Measurements from ENCODE around the gene CC2D1B. TPM values are rescaled to one million over a fixed set of nuclear protein-coding genes. Genes with fewer than 3 reads are reported as not detected.

CC2D1B gene
- total and polyA plus RNA-seq, 2 of the 4 experiments (the other 2 are of a cell fraction), result 16.9 to 17.2 TPM

DNA sequence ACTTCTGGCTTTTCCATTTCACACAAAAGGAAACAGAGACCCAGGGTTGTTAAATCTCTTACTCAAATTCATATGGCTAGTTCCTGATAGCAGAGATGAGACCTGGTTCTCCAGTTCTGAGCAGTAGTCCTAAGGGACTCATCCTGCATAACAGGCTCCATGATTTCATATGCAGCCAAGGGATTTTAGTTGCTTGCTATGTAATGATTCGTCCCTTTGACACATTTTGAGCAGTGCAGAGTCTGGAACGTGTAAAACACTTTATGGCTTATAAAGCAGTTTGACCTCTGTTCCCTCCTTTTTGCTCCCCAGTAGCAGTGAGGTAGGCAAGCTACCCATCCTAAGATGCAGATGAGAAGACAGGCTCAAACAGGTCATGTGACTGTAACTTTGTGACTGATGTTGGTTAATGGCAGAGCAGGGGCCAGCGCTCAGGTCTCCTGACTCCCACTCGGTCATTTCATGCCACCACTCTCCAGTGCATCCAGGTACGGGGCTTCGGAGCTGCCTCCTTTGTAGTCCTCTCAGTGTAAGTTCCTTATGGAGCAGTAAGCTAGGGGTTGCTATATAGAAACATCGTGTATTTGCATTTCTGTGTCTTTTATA lies 24.2 kb downstream of the CC2D1B start:
- in situ Hi-C loops (cut with MboI; ENCODE audit: low sequenced_read_pairs), result no loop called here
- Histone ChIP-seq H4K91ac (ENCODE audit: insufficient read depth, low read depth, low read length) (no peak overlapping the region), H2BK20ac (ENCODE audit: low read depth, low read length) (no peak overlapping the region), H3K4me2 (ENCODE audit: low read depth, low read length) (no peak overlapping the region), H3K27me3 (ENCODE audit: control insufficient read depth, insufficient read depth, low read length) (no peaks in the 10 kb centered on the region), H2AK9ac (replicated peaks; ENCODE audit: low read depth, low read length, poor library complexity) (no peak overlapping the region), H3K9ac (ENCODE audit: low read depth, low read length) (no peak overlapping the region), H3K27ac (ENCODE audit: insufficient read depth, low read length) (no peak overlapping the region), H3K9me3 (ENCODE audit: control insufficient read depth, insufficient read depth, low read length) (no peaks in the 10 kb centered on the region), H3K4me1 (ENCODE audit: control insufficient read depth, insufficient read depth, low read length) (no peaks in the 10 kb centered on the region), H3K79me1 (ENCODE audit: low read depth in 1 of 2, low read length in 2 of 2) (no peaks in the 10 kb centered on the region), H3K14ac (replicated peaks; ENCODE audit: low read depth, low read length) (no peak overlapping the region), H4K5ac (ENCODE audit: low read depth, low read length) (no peak overlapping the region), H2AK5ac (ENCODE audit: low read depth, low read length) (no peak overlapping the region), H2BK120ac (ENCODE audit: low read depth, low read length) (no peak overlapping the region), H3K18ac (ENCODE audit: low read depth, low read length) (no peak overlapping the region), H3K56ac (ENCODE audit: extremely low read depth, insufficient read depth, low read length) (no peak overlapping the region), H3K36me3 (ENCODE audit: control insufficient read depth, insufficient read depth, low read length) (peaks cover 7% of the 10 kb centered on the region), H2BK5ac (ENCODE audit: low read depth, low read length, poor library complexity, severe bottlenecking) (no peak overlapping the region), H3K23ac (ENCODE audit: low read depth, low read length) (no peak overlapping the region), H3K4ac (ENCODE audit: low read depth, low read length) (no peak overlapping the region), H4K8ac (ENCODE audit: low read depth in 2 of 2, low read length in 2 of 2) (no peak overlapping the region), H3K4me3 (ENCODE audit: insufficient read depth, low read depth, low read length) (no peak overlapping the region), H2BK15ac (ENCODE audit: low read depth, low read length) (no peak overlapping the region), H4K20me1 (ENCODE audit: insufficient read depth, low read length) (no peaks in the 10 kb centered on the region), H2AFZ (replicated peaks; ENCODE audit: low read length, poor library complexity) (no peak overlapping the region), H3K9me1 (ENCODE audit: insufficient read depth, low read length) (peaks cover 7% of the 10 kb centered on the region; the same call in 1 of the 2 replicates)
- DNase-seq, result no peak
- CTCF ChIA-PET, result no interaction called here
- 100% methylated on average over 1 of the region's 7 CpGs; no CpG with 5 or more reads in 1 of the 2 experiments for WGBS, 2 experiments (ENCODE audit: extremely low coverage in 2 of 2, insufficient read length in 1 of 2)
- intact Hi-C loops (cut with micrococcal nuclease), result no loop called here
- TF ChIP-seq CHD1 (IDR thresholded peaks at IDR 0.05; ENCODE audit: low read depth, low read length) (no peak), MAFK (IDR thresholded peaks at IDR 0.05; ENCODE audit: low read depth, low read length) (no peak), MXI1 (IDR thresholded peaks at IDR 0.05; ENCODE audit: borderline replicate concordance, low read depth, low read length) (no peak), SMC3 (IDR thresholded peaks at IDR 0.05; ENCODE audit: low read depth, low read length) (no peak), RAD21 (IDR thresholded peaks at IDR 0.05; ENCODE audit: low read length) (no peak), FOS (IDR thresholded peaks at IDR 0.05; ENCODE audit: low read depth, low read length) (no peak), CEBPB (IDR thresholded peaks at IDR 0.05; ENCODE audit: low read depth, low read length) (no peak), POLR2A (IDR thresholded peaks at IDR 0.05; ENCODE audit: low read depth, low read length) (no peak), RFX5 (IDR thresholded peaks at IDR 0.05; ENCODE audit: low read depth, low read length) (no peak), BHLHE40 (IDR thresholded peaks at IDR 0.05; ENCODE audit: low read depth, low read length) (no peak), NFE2L2 (IDR thresholded peaks at IDR 0.05; ENCODE audit: low read depth, low read length) (no peak), MAZ (IDR thresholded peaks at IDR 0.05; ENCODE audit: borderline replicate concordance, low read depth, low read length) (no peak), RCOR1 (IDR thresholded peaks at IDR 0.05; ENCODE audit: insufficient replicate concordance, low read length) (no peak)
- TF ChIP-seq, protein P1, sequence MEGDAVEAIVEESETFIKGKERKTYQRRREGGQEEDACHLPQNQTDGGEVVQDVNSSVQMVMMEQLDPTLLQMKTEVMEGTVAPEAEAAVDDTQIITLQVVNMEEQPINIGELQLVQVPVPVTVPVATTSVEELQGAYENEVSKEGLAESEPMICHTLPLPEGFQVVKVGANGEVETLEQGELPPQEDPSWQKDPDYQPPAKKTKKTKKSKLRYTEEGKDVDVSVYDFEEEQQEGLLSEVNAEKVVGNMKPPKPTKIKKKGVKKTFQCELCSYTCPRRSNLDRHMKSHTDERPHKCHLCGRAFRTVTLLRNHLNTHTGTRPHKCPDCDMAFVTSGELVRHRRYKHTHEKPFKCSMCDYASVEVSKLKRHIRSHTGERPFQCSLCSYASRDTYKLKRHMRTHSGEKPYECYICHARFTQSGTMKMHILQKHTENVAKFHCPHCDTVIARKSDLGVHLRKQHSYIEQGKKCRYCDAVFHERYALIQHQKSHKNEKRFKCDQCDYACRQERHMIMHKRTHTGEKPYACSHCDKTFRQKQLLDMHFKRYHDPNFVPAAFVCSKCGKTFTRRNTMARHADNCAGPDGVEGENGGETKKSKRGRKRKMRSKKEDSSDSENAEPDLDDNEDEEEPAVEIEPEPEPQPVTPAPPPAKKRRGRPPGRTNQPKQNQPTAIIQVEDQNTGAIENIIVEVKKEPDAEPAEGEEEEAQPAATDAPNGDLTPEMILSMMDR (conservative IDR thresholded peaks at IDR 0.05; ENCODE audit: low read depth, low read length), result no peak
- TF ChIP-seq, protein P2, sequence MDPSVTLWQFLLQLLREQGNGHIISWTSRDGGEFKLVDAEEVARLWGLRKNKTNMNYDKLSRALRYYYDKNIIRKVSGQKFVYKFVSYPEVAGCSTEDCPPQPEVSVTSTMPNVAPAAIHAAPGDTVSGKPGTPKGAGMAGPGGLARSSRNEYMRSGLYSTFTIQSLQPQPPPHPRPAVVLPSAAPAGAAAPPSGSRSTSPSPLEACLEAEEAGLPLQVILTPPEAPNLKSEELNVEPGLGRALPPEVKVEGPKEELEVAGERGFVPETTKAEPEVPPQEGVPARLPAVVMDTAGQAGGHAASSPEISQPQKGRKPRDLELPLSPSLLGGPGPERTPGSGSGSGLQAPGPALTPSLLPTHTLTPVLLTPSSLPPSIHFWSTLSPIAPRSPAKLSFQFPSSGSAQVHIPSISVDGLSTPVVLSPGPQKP (IDR thresholded peaks at IDR 0.05; ENCODE audit: borderline replicate concordance, low read depth, low read length), result no peak
- TF ChIP-seq, protein P3, sequence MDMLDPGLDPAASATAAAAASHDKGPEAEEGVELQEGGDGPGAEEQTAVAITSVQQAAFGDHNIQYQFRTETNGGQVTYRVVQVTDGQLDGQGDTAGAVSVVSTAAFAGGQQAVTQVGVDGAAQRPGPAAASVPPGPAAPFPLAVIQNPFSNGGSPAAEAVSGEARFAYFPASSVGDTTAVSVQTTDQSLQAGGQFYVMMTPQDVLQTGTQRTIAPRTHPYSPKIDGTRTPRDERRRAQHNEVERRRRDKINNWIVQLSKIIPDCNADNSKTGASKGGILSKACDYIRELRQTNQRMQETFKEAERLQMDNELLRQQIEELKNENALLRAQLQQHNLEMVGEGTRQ (IDR thresholded peaks at IDR 0.05; ENCODE audit: low read depth, low read length), result no peak
- BruUV-seq (replicated peaks), result no TSS peak
- POLR2A ChIA-PET (ENCODE audit: unreplicated experiment), result interaction anchor here (0.6 kb wide), 1 partner anchor 12 kb away, joined by 5 read pairs; no protein-coding TSS in a partner anchor
- dilution Hi-C loops (cut with HindIII; ENCODE audit: low sequenced_read_pairs, unreplicated experiment), result no loop called here
- ATAC-seq (ENCODE audit: low read depth), result no peak

Measured in IMR-90 (cell line).